Hematopoietic multipotent progenitor cell treated with erythropoietin and hydrocortisone succinate and interleukin-3 and kit ligand, for 17 days (in vitro differentiated cells): ENCODE measurements around the gene CACFD1.

Experiments
- DNase-seq: peaks from one replicate; pipeline ENCODE4 v3.0.0-alpha.2; 2015; ENCODE audit warnings: low spot score

The CACFD1 gene

GRCh38 chr9:133459476-133460404, at the start of gene CACFD1:
Gene CACFD1, plus strand, starts transcription at chr9:133459978. Its CDS starts 89 bp downstream, at chr9:133460067.
- DNase-seq: peak; percentile 86

GRCh38 chr9:133415170-133415569, 44.6 kb upstream of the CACFD1 start:
- no peak for DNase-seq

GRCh38 chr9:133417541-133418461, 42.0 kb upstream of the CACFD1 start, which contains the start of gene REXO4:
Gene REXO4, minus strand, starts transcription at chr9:133418010. Its CDS starts 166 bp downstream, at chr9:133417844.
- peak; percentile 72 for DNase-seq

GRCh38 chr9:133419005-133419404, 40.8 kb upstream of the CACFD1 start:
- peak; percentile 8 for DNase-seq

- no peak for DNase-seq
Measured at GRCh38 chr9:133420392-133420827, 39.4 kb upstream of the CACFD1 start.

- no peak for DNase-seq
Measured at GRCh38 chr9:133421615-133422542, 37.9 kb upstream of the CACFD1 start, which contains the start of gene ADAMTS13. Gene ADAMTS13, plus strand, starts transcription at chr9:133422367. Its CDS starts 77 bp downstream, at chr9:133422444.

- no peak for DNase-seq
Measured at GRCh38 chr9:133423216-133423615, 36.6 kb upstream of the CACFD1 start.

GRCh38 chr9:133424187-133424586, 35.6 kb upstream of the CACFD1 start:
- DNase-seq: no peak

- no peak for DNase-seq
Measured at GRCh38 chr9:133425049-133425632, 34.6 kb upstream of the CACFD1 start.

- DNase-seq: no peak
Measured at GRCh38 chr9:133426011-133426410, 33.8 kb upstream of the CACFD1 start.

GRCh38 chr9:133427658-133428348, 32.0 kb upstream of the CACFD1 start:
- no peak for DNase-seq

- DNase-seq: no peak
Measured at GRCh38 chr9:133428617-133429101, 31.1 kb upstream of the CACFD1 start.

- no peak for DNase-seq
Measured at GRCh38 chr9:133429214-133429613, 30.6 kb upstream of the CACFD1 start.

- DNase-seq: no peak
Measured at GRCh38 chr9:133429641-133430161, 30.1 kb upstream of the CACFD1 start.

GRCh38 chr9:133430244-133430643, 29.5 kb upstream of the CACFD1 start:
- no peak for DNase-seq

- DNase-seq: no peak
Measured at GRCh38 chr9:133433351-133433843, 26.4 kb upstream of the CACFD1 start.

GRCh38 chr9:133436681-133437080, 23.1 kb upstream of the CACFD1 start:
- no peak for DNase-seq

GRCh38 chr9:133437753-133438531, 21.8 kb upstream of the CACFD1 start:
- no peak for DNase-seq

- no peak for DNase-seq
Measured at GRCh38 chr9:133439337-133439736, 20.4 kb upstream of the CACFD1 start.
